Activated CD4-positive, alpha-beta memory T cell treated with anti-CD3 and anti-CD28 coated beads for 36 hours (primary cell): ENCODE results near the gene EGR2. TPM values are rescaled to one million over a fixed set of nuclear protein-coding genes. Genes with fewer than 3 reads are reported as not detected.
A peak's percentile ranks its signal among the peaks of the same experiment; 100 is the strongest.

Experiments used
- CTCF ChIA-PET: fragments of 350-600 bp; sonication (Branson Sonifier 250); formaldehyde crosslinking; loops from one replicate; lab custom pipeline; 2021; ENCODE audit warnings: antibody characterized with exemption, inconsistent platforms; lab: Charles Lee
- POLR2A ChIA-PET: fragments of 350-600 bp; sonication (Branson Sonifier 250); formaldehyde crosslinking; loops from one replicate; lab custom pipeline; 2021; ENCODE audit warnings: antibody characterized with exemption; lab: Charles Lee
- DNase-seq: peaks from one replicate; pipeline ENCODE4 v3.0.0-alpha.2; 2020
- H3K27ac Mint-ChIP-seq: one replicate; pipeline ENCODE4 v1.8.0; 2021; ENCODE audit warnings: mixed read lengths
- H3K27me3 Mint-ChIP-seq: one replicate; pipeline ENCODE4 v1.8.0; 2021; ENCODE audit warnings: mixed read lengths
- H3K36me3 Mint-ChIP-seq: one replicate; pipeline ENCODE4 v1.8.0; 2021; ENCODE audit warnings: mixed read lengths
- H3K4me1 Mint-ChIP-seq: one replicate; pipeline ENCODE4 v1.8.0; 2021; ENCODE audit warnings: low read depth, mixed read lengths
- H3K4me3 Mint-ChIP-seq: one replicate; pipeline ENCODE4 v1.8.0; 2021; ENCODE audit warnings: mild to moderate bottlenecking, mixed read lengths
- H3K9me3 Mint-ChIP-seq: one replicate; pipeline ENCODE4 v1.8.0; 2021; ENCODE audit warnings: mixed read lengths
- intact Hi-C: fragments of 100-400 bp; cut with micrococcal nuclease; formaldehyde crosslinking; loops from one replicate; pipeline ENCODE4 v1.15.1; 2023
- total RNA-seq, 2 experiments: library from RNA; stranded (reverse); gene quantifications; one replicate each; pipeline ENCODE4 v1.2.3, GENCODE V29; 2021

The EGR2 gene
- 10 to 100 TPM; 66.9 to 68.2 TPM for total RNA-seq

DNA sequence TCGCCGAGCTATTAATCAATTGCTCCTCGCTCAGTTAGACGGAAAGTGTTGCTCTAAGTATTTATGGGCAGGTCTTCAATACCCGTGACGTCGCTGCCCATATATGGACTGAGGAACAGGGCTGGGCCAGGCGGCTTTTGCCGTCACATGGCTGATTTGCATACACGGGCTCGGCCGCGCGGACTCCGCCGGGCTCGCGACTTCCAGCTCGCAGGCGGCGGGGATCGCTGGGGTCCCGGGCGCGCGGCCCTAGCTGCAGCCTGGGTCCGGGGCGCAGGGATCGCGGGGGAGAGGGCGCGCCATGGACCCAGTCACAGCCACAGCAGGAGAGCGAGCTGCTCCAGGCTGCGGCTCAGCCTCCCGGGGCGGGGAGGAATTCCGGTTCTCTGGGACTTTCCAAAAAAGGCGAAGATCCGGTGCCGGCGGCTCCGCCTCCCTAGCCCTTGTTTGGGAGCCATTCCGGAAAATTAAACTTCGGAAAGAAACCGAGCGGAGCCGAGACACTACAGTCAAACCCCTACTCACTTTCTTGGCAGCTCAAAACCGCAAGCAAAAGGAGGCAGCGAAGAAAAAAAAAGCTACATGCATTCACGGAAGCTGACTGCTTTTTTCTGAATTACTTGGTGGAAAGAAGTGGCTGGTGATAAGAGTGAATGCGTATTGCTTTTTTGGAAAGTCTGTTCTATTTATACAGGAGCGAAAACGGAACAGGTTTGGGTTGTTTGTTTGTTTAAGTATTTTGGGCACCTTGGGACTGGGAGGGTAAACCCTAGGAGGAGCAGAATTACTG lies at the start of gene EGR2:
Gene EGR2 (minus strand): TSS at position 36 of the 790 bp plus-strand sequence. CDS start 337 bp downstream, outside the sequence.
- ChIA-PET CTCF (interaction anchor here (0.7 to 6.7 kb wide), 20 partner anchors 11 to 350 kb away, joined by 3 to 139 read pairs (median 9); partner anchors contain the start of genes ADO and NRBF2), POLR2A (interaction anchor here (0.5 to 3.9 kb wide), 23 partner anchors 10 to 767 kb away, joined by 3 to 21 read pairs (median 4); partner anchors contain the start of gene ADO)
- H3K27me3 Mint-ChIP-seq: peaks cover 21% of the 10 kb centered on the region
- no peaks in the 10 kb centered on the region for H3K9me3 Mint-ChIP-seq
- intact Hi-C loops: loop anchor here (1.0 to 10.0 kb wide), 18 partner anchors 12 to 914 kb away; partner anchors contain the start of genes ADO, ARID5B, NRBF2 and REEP3
- peaks cover 40% of the 10 kb centered on the region for H3K4me1 Mint-ChIP-seq
- peak within 1 kb of the TSS; percentile 100 for H3K27ac Mint-ChIP-seq
- peak within 1 kb of the TSS; percentile 88 for H3K4me3 Mint-ChIP-seq
- H3K36me3 Mint-ChIP-seq: peaks cover 42% of the 10 kb centered on the region
- DNase-seq: peak; percentile 97

DNA sequence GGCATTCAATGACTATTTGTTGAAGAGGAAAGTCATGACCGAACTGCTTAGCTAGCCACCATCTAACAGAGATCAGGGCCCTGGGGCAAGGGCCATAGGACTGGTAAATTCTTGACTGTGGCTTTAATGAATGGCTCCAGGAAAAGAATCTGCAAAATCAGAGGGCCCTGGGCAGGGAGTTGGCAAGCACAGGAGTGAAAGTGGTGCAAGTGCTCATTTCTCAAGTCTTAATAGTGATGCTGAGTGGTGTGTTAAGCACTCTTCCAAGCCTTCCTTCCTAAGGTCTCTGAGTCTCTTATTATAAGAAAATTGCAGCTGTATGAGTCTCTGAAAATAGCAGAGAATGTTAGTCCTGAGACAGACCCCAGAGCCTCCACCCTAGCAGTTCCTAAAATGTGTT lies 46.3 kb upstream of the EGR2 start:
- ChIA-PET CTCF (no interaction called here), POLR2A (no interaction called here)
- intact Hi-C loops: no loop called here
- Mint-ChIP-seq H3K9me3 (no peaks in the 10 kb centered on the region), H3K4me1 (peaks cover 25% of the 10 kb centered on the region), H3K27me3 (peaks cover 6% of the 10 kb centered on the region), H3K4me3 (no peak overlapping the region), H3K36me3 (no peaks in the 10 kb centered on the region), H3K27ac (no peak overlapping the region)
- DNase-seq: no peak

DNA sequence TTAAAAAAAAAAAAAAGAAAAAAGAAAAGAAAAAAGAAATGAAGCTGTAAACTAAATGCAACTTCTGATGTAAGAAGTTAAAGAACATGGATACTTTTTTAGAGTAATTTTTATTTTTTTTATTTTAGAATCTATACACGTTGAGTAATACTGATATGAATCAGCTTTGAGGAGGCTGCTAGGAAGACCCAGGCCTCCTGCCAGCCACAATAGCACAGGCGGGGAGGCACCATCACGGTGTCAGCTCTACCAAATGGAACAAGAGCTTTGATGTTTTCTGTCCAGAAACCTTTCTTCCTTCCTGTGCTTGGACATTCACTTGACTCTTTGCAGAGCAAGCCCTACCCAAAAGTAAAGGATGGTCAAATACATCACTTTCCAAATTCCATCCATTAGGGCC lies 45.3 kb upstream of the EGR2 start:
- CTCF ChIA-PET: interaction anchor here (0.6 to 0.7 kb wide), 2 partner anchors 222 to 588 kb away, joined by 3 read pairs; no protein-coding TSS in a partner anchor
- POLR2A ChIA-PET: interaction anchor here (1.3 kb wide), 1 partner anchor 9 kb away, joined by 6 read pairs; no protein-coding TSS in a partner anchor
- H3K36me3 Mint-ChIP-seq: no peaks in the 10 kb centered on the region

DNA sequence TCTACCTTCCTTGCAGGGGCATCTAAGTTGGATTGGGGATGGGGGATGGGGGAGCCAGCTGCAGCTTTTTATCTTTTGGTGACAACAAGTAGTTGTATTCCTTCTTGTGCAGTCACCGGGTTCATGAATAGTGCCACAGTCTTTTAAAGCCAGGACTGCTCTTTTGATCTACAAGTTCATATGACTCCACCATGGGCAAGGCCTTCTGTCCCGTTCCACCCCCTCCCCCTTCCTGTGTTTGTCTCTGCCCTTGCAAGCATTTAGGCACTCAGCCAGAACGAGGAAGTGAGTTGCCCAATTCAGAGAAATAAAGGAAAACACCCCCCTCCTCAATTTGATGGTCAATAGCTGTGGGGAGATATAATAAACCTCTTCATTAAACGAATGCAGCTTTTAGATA lies 44.8 kb upstream of the EGR2 start:
- CTCF ChIA-PET: interaction anchor here (0.6 kb wide), 1 partner anchor 223 kb away, joined by 3 read pairs; no protein-coding TSS in a partner anchor
- Mint-ChIP-seq H3K9me3 (no peaks in the 10 kb centered on the region), H3K36me3 (no peaks in the 10 kb centered on the region), H3K27me3 (peaks cover 6% of the 10 kb centered on the region), H3K4me1 (peaks cover 40% of the 10 kb centered on the region), H3K27ac (no peak overlapping the region), H3K4me3 (no peak overlapping the region)
- intact Hi-C loops: no loop called here
- DNase-seq: peak; percentile 25
- POLR2A ChIA-PET: interaction anchor here (1.3 kb wide), 1 partner anchor 8 kb away, joined by 6 read pairs; no protein-coding TSS in a partner anchor

More for the DNA sequence above, 45.3 kb upstream of the EGR2 start:
- peaks cover 34% of the 10 kb centered on the region for H3K4me1 Mint-ChIP-seq
- no peak overlapping the region for H3K4me3 Mint-ChIP-seq
- intact Hi-C loops: no loop called here
- peak; percentile 20 for DNase-seq
- peaks cover 6% of the 10 kb centered on the region for H3K27me3 Mint-ChIP-seq
- H3K27ac Mint-ChIP-seq: no peak overlapping the region
- H3K9me3 Mint-ChIP-seq: no peaks in the 10 kb centered on the region

GRCh38 chr10:62858364-62858763 lies 42.2 kb upstream of the EGR2 start:
- H3K4me1 Mint-ChIP-seq: peaks cover 61% of the 10 kb centered on the region
- no peaks in the 10 kb centered on the region for H3K9me3 Mint-ChIP-seq
- DNase-seq: no peak
- ChIA-PET CTCF (no interaction called here), POLR2A (no interaction called here)
- intact Hi-C loops: loop anchor here (5.0 to 10.0 kb wide), 4 partner anchors 54 to 846 kb away; no protein-coding TSS in a partner anchor
- H3K36me3 Mint-ChIP-seq: no peaks in the 10 kb centered on the region
- H3K4me3 Mint-ChIP-seq: no peak overlapping the region
- H3K27ac Mint-ChIP-seq: no peak overlapping the region
- peaks cover 9% of the 10 kb centered on the region for H3K27me3 Mint-ChIP-seq

- POLR2A ChIA-PET: no interaction called here
- no peak overlapping the region for H3K4me3 Mint-ChIP-seq
- intact Hi-C loops: loop anchor here (1.0 to 10.0 kb wide), 13 partner anchors 14 to 849 kb away; partner anchors contain the start of genes EGR2 and NRBF2
Observed at GRCh38 chr10:62856021-62856420, 39.9 kb upstream of the EGR2 start.

GRCh38 chr10:62853710-62854109 lies 37.5 kb upstream of the EGR2 start:
- H3K36me3 Mint-ChIP-seq: no peaks in the 10 kb centered on the region
- peak overlapping the region; percentile 62 for H3K27ac Mint-ChIP-seq
- intact Hi-C loops: loop anchor here (1.0 to 10.0 kb wide), 7 partner anchors 75 to 851 kb away; no protein-coding TSS in a partner anchor
- DNase-seq: peak; percentile 81
- H3K27me3 Mint-ChIP-seq: peaks cover 5% of the 10 kb centered on the region
- CTCF ChIA-PET: interaction anchor here (1.0 to 4.6 kb wide), 4 partner anchors 37 to 305 kb away, joined by 3 to 33 read pairs (median 13); partner anchors contain the start of gene EGR2
- POLR2A ChIA-PET: interaction anchor here (0.9 to 2.8 kb wide), 8 partner anchors 8 to 281 kb away, joined by 3 to 21 read pairs (median 4); partner anchors contain the start of genes EGR2 and NRBF2
- H3K9me3 Mint-ChIP-seq: no peaks in the 10 kb centered on the region
- peaks cover 59% of the 10 kb centered on the region for H3K4me1 Mint-ChIP-seq
- H3K4me3 Mint-ChIP-seq: peak overlapping the region; percentile 4

More at GRCh38 chr10:62856021-62856420, 39.9 kb upstream of the EGR2 start:
- Mint-ChIP-seq H3K4me1 (peaks cover 65% of the 10 kb centered on the region), H3K9me3 (no peaks in the 10 kb centered on the region), H3K36me3 (no peaks in the 10 kb centered on the region), H3K27me3 (peaks cover 4% of the 10 kb centered on the region), H3K27ac (peak overlapping the region; percentile 49)
- no peak for DNase-seq
- CTCF ChIA-PET: no interaction called here

GRCh38 chr10:62852961-62853702 lies 37.0 kb upstream of the EGR2 start:
- Mint-ChIP-seq H3K36me3 (peaks cover 6% of the 10 kb centered on the region), H3K27me3 (peaks cover 5% of the 10 kb centered on the region), H3K4me3 (no peak overlapping the region), H3K9me3 (peaks cover 5% of the 10 kb centered on the region), H3K27ac (peak overlapping the region; percentile 62), H3K4me1 (peaks cover 59% of the 10 kb centered on the region)
- intact Hi-C loops: loop anchor here (1.0 to 10.0 kb wide), 7 partner anchors 74 to 852 kb away; no protein-coding TSS in a partner anchor
- DNase-seq: peak; percentile 67
- CTCF ChIA-PET: interaction anchor here (1.0 to 4.6 kb wide), 5 partner anchors 17 to 305 kb away, joined by 3 to 33 read pairs (median 6); partner anchors contain the start of gene EGR2
- POLR2A ChIA-PET: interaction anchor here (0.9 to 2.8 kb wide), 10 partner anchors 8 to 281 kb away, joined by 3 to 21 read pairs (median 4); partner anchors contain the start of genes EGR2 and NRBF2

DNA sequence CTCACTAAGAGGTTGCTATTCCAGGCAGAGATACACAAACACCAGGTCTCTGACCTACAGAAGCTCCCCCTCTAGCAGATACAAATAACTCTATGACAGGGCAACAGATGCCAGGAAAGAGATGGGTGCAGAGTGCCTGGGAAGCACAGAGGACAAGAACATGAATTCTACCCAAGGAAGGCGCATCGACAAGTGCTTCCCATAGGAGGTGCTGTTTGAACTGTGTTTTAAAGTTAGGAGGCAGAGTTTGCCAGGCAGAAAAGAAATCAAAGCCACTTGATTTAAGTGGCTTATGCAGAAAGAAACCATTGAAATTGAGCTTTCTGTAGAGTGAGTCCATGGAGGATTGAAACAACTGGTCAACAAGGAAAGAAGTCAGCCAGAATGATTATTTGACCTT lies 35.3 kb upstream of the EGR2 start:
- DNase-seq: peak; percentile 55
- Mint-ChIP-seq H3K27ac (no peak overlapping the region), H3K4me3 (no peak overlapping the region), H3K27me3 (peaks cover 8% of the 10 kb centered on the region), H3K36me3 (peaks cover 20% of the 10 kb centered on the region), H3K4me1 (peaks cover 46% of the 10 kb centered on the region), H3K9me3 (peaks cover 21% of the 10 kb centered on the region)
- intact Hi-C loops: loop anchor here (1.0 to 10.0 kb wide), 5 partner anchors 233 to 853 kb away; no protein-coding TSS in a partner anchor
- POLR2A ChIA-PET: interaction anchor here (1.0 to 2.8 kb wide), 3 partner anchors 10 to 141 kb away, joined by 3 to 21 read pairs (median 6); partner anchors contain the start of gene EGR2
- CTCF ChIA-PET: interaction anchor here (0.6 to 4.6 kb wide), 15 partner anchors 8 to 844 kb away, joined by 3 to 33 read pairs (median 4); partner anchors contain the start of gene EGR2

GRCh38 chr10:62850646-62851045 lies 34.5 kb upstream of the EGR2 start:
- no peak for DNase-seq
- Mint-ChIP-seq H3K27me3 (peaks cover 9% of the 10 kb centered on the region), H3K4me1 (peaks cover 38% of the 10 kb centered on the region), H3K27ac (no peak overlapping the region), H3K9me3 (peaks cover 22% of the 10 kb centered on the region), H3K36me3 (peaks cover 21% of the 10 kb centered on the region), H3K4me3 (no peak overlapping the region)
- POLR2A ChIA-PET: no interaction called here
- CTCF ChIA-PET: interaction anchor here (1.3 to 4.6 kb wide), 6 partner anchors 33 to 316 kb away, joined by 3 to 33 read pairs (median 6); partner anchors contain the start of genes EGR2 and NRBF2
- intact Hi-C loops: loop anchor here (1.0 to 10.0 kb wide), 5 partner anchors 234 to 854 kb away; no protein-coding TSS in a partner anchor

GRCh38 chr10:62847433-62847832 lies 31.3 kb upstream of the EGR2 start:
- peaks cover 24% of the 10 kb centered on the region for H3K4me1 Mint-ChIP-seq
- DNase-seq: no peak
- intact Hi-C loops: no loop called here
- peaks cover 22% of the 10 kb centered on the region for H3K9me3 Mint-ChIP-seq
- POLR2A ChIA-PET: no interaction called here
- H3K36me3 Mint-ChIP-seq: peaks cover 21% of the 10 kb centered on the region
- CTCF ChIA-PET: no interaction called here
- no peak overlapping the region for H3K27ac Mint-ChIP-seq
- H3K4me3 Mint-ChIP-seq: no peak overlapping the region
- H3K27me3 Mint-ChIP-seq: peaks cover 19% of the 10 kb centered on the region
